Glutamatergic neuron (in vitro differentiated cells): ENCODE results near the gene SLITRK3. TPM values are rescaled to one million over a fixed set of nuclear protein-coding genes. Genes with fewer than 3 reads are reported as not detected.
A peak's percentile ranks its signal among the peaks of the same experiment; 100 is the strongest.

Experiments used
- DNase-seq: peaks from one replicate; pipeline ENCODE4 v3.0.0; 2022
- H3K27ac Mint-ChIP-seq: one replicate; pipeline ENCODE4 v1.8.0; 2020; ENCODE audit warnings: mild to moderate bottlenecking, mixed read lengths, inconsistent platforms; ENCODE audit not compliant: unreplicated experiment
- H3K27me3 Mint-ChIP-seq: one replicate; pipeline ENCODE4 v1.8.0; 2020; ENCODE audit warnings: mild to moderate bottlenecking, moderate library complexity, mixed read lengths, inconsistent platforms; ENCODE audit not compliant: unreplicated experiment
- H3K36me3 Mint-ChIP-seq: one replicate; pipeline ENCODE4 v1.8.0; 2020; ENCODE audit warnings: mild to moderate bottlenecking, mixed read lengths, inconsistent platforms; ENCODE audit not compliant: unreplicated experiment
- H3K4me1 Mint-ChIP-seq: one replicate; pipeline ENCODE4 v1.8.0; 2020; ENCODE audit warnings: mild to moderate bottlenecking, low read depth, mixed read lengths, inconsistent platforms; ENCODE audit not compliant: unreplicated experiment
- H3K4me3 Mint-ChIP-seq: one replicate; pipeline ENCODE4 v1.8.0; 2020; ENCODE audit warnings: mild to moderate bottlenecking, mixed read lengths, inconsistent platforms; ENCODE audit not compliant: unreplicated experiment
- H3K9me3 Mint-ChIP-seq: one replicate; pipeline ENCODE4 v1.8.0; 2020; ENCODE audit warnings: mild to moderate bottlenecking, moderate library complexity, mixed read lengths, inconsistent platforms; ENCODE audit not compliant: unreplicated experiment
- total RNA-seq: library from RNA; stranded (reverse); fragmentation: NEBNext Ultra II Directional; extraction: Animal tissue kit (Norgen Biotek cat#: 25700); gene quantifications from one replicate; pipeline ENCODE4 v1.2.1, GENCODE V29; 2021; ENCODE audit not compliant: unreplicated experiment
- TF ChIP-seq, protein P1 (sequence below): fragments of 200-600 bp; sonication (generic); IDR thresholded peaks from one replicate; pipeline ENCODE4 v1.5.0; 2021; ENCODE audit not compliant: partially characterized antibody, unreplicated experiment

The SLITRK3 gene
- total RNA-seq, 1 donor from 2014 or later, result not detected

DNA sequence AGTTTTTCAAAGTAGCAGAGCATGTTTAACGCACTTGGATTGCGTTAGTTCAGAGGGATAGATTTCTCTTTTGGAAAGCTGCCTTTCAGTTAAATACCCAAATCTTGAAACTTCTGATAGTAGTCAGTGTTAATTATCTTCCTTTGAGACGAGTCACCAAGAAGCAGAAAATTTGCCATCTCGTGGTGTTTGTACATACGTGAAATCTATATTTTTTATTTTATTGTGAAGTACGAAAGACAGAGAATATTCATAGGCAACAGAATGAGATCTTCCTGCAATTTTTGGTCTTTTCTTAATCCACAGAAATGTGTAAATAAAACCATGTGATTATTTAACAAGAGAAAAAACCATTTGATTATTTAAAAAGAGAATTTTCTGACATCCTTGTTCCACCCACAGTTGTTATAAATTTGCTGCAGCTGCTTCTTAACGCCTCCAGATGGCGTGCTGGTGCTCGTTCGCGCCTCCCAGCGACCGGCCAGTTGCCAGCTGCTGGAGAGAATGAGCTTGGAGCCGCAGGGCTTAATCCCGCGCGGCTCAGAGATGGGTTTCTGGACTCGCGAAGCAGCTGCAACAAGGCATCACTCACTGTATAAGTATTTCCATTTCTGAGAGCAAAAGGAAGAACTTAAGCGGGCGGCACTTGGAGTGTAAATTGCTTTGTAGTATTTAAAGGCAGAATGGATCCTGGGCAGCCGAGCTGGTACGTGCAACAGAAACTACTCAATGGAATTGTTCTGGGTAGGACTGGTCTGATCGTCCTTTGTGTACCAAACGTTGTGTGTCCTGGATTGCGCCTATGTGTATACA, 10.5 kb upstream of the SLITRK3 start:
- Mint-ChIP-seq H3K27me3 (no peaks in the 10 kb centered on the region), H3K27ac (no peak overlapping the region), H3K36me3 (no peaks in the 10 kb centered on the region), H3K4me3 (peak overlapping the region; percentile 76), H3K4me1 (no peaks in the 10 kb centered on the region), H3K9me3 (no peaks in the 10 kb centered on the region)
- DNase-seq, result peak; percentile 78
- TF ChIP-seq, protein P1, sequence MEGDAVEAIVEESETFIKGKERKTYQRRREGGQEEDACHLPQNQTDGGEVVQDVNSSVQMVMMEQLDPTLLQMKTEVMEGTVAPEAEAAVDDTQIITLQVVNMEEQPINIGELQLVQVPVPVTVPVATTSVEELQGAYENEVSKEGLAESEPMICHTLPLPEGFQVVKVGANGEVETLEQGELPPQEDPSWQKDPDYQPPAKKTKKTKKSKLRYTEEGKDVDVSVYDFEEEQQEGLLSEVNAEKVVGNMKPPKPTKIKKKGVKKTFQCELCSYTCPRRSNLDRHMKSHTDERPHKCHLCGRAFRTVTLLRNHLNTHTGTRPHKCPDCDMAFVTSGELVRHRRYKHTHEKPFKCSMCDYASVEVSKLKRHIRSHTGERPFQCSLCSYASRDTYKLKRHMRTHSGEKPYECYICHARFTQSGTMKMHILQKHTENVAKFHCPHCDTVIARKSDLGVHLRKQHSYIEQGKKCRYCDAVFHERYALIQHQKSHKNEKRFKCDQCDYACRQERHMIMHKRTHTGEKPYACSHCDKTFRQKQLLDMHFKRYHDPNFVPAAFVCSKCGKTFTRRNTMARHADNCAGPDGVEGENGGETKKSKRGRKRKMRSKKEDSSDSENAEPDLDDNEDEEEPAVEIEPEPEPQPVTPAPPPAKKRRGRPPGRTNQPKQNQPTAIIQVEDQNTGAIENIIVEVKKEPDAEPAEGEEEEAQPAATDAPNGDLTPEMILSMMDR, result peak; percentile 74

DNA sequence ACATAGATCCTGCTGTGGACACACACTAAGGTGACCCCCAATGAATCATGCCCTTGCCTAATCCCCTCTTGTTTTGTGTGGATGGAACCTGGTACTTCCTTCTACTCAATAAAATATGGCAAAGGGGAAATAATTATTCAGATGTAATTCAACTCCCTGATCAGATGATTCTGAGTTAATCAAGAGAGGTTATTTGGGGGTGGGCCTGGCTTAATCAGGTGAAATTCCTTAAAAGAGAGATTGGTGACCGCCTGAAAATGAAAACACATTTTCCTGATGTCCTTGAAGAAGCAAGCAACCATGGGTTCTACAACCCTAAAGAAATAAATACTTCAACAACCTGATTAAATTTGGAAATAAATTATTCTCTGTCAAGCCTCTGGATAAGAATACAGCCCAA, 8.3 kb upstream of the SLITRK3 start:
- Mint-ChIP-seq H3K4me3 (no peak overlapping the region), H3K9me3 (no peaks in the 10 kb centered on the region), H3K27me3 (no peaks in the 10 kb centered on the region), H3K36me3 (no peaks in the 10 kb centered on the region), H3K4me1 (no peaks in the 10 kb centered on the region), H3K27ac (no peak overlapping the region)
- no peak for DNase-seq
- TF ChIP-seq, protein P1, result no peak

DNA sequence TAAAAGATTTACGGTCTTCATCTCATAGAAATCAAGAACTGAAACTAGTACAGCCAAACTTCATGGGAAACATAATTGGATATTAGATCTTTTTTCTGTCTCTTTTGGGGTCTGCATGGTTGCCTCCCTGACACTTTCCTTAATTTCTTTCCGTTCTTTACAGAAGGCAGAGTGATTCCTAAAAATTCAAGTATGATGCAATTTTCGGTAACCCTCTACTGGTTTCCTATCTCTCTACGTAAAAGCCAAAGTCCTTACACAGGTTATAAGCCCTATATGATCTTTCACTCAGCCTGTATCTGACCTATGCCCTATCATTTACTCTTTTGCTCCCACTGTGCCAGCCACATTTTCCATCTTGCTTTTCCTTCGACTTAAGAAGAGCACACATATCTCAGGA, 6.8 kb upstream of the SLITRK3 start:
- Mint-ChIP-seq H3K27ac (no peak overlapping the region), H3K36me3 (no peaks in the 10 kb centered on the region), H3K4me3 (no peak overlapping the region), H3K9me3 (no peaks in the 10 kb centered on the region), H3K4me1 (no peaks in the 10 kb centered on the region), H3K27me3 (no peaks in the 10 kb centered on the region)
- TF ChIP-seq, protein P1, result no peak
- no peak for DNase-seq

DNA sequence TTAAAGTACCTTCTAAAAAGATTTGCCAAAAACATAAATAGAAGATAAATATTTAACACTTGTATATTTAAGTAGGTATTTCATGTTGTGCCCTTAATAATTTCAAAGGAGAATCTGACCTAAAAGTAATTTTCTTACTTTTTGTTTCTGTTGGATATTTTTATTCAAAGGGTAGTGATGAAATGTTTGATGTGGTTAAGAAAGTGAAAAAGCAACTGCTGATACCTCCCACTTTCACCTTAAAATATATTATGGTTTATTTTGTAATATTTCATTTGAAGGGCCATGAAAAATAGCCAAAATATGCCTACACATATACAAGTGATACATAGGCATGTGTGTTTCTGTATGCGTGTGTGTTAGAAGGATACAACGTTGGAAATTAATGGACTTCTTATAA, 5.8 kb upstream of the SLITRK3 start:
- H3K9me3 Mint-ChIP-seq, result no peaks in the 10 kb centered on the region
- H3K4me1 Mint-ChIP-seq, result peaks cover under 1% of the 10 kb centered on the region
- no peak overlapping the region for H3K4me3 Mint-ChIP-seq
- H3K27me3 Mint-ChIP-seq, result peaks cover 3% of the 10 kb centered on the region
- no peak for DNase-seq
- peaks cover under 1% of the 10 kb centered on the region for H3K36me3 Mint-ChIP-seq
- no peak overlapping the region for H3K27ac Mint-ChIP-seq
- TF ChIP-seq, protein P1, result no peak

DNA sequence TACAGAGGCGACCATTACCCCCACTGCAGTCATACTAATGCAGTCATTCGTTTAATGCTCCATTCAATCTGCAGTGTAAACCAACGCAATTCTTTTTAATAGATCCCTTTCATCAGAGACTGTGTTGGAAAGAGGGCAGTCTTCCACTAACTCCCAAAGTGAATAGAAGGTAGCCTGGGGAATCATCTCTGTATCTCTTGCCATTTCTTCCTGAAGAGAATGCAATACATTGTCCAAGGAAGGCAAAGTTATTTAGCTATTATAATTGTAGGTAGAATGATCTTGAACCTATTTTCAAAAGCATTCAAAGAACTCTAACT, 1.3 kb upstream of the SLITRK3 start:
- Mint-ChIP-seq H3K9me3 (peaks cover 12% of the 10 kb centered on the region), H3K4me3 (peak overlapping the region; percentile 99), H3K36me3 (peaks cover 4% of the 10 kb centered on the region), H3K27ac (no peak overlapping the region), H3K27me3 (peaks cover 21% of the 10 kb centered on the region), H3K4me1 (peaks cover 23% of the 10 kb centered on the region)
- no peak for DNase-seq
- TF ChIP-seq, protein P1, result no peak
